K562 (cell line): ENCODE data around the gene TKT. TPM values are rescaled to one million over a fixed set of nuclear protein-coding genes. Genes with fewer than 3 reads are reported as not detected.

Experiments
- ARHGAP35 ChIP-seq: fragments of 450-650 bp; IDR thresholded peaks from 2 replicates; pipeline ENCODE4 v1.6.1; 2018; ENCODE audit not compliant: partially characterized antibody
- HDGF ChIP-seq: fragments of 450-650 bp; IDR thresholded peaks from 2 replicates; pipeline ENCODE4 v1.6.1; 2016
- MAX ChIP-seq: sonication (generic); formaldehyde crosslinking; IDR thresholded peaks from 2 replicates; pipeline ENCODE4 v1.9.0; 2022; ENCODE audit warnings: mild to moderate bottlenecking, missing genetic modification reagents
- MAZ ChIP-seq, 2 experiments: fragments of 450-650 bp in 1 of 2; sonication (generic) in 1 of 2; formaldehyde crosslinking; IDR thresholded peaks in 1 of 2; conservative IDR thresholded peaks in 1 of 2; 2 replicates each; pipeline versions ENCODE4 v1.4.0 to v1.5.0; 2020; ENCODE audit warnings: mild to moderate bottlenecking in 1 of 2, missing genetic modification reagents in 1 of 2
- NCOA4 ChIP-seq: fragments of 450-650 bp; IDR thresholded peaks from 2 replicates; pipeline ENCODE4 v1.6.1; 2018; ENCODE audit warnings: mild to moderate bottlenecking; ENCODE audit not compliant: partially characterized antibody
- NKRF ChIP-seq: fragments of 450-650 bp; IDR thresholded peaks from 2 replicates; pipeline ENCODE4 v1.6.1; 2016; ENCODE audit warnings: borderline replicate concordance
- PHF8 ChIP-seq: fragments of 200-600 bp; sonication (generic); IDR thresholded peaks from 2 replicates; pipeline ENCODE4 v1.6.1; 2012; ENCODE audit warnings: mixed run types, mild to moderate bottlenecking, inconsistent platforms, low read length, moderate library complexity, borderline replicate concordance
- TAF9B ChIP-seq: fragments of 450-650 bp; IDR thresholded peaks from 2 replicates; pipeline ENCODE4 v1.6.1; 2018; ENCODE audit warnings: mild to moderate bottlenecking; ENCODE audit not compliant: partially characterized antibody
- TFAP4 ChIP-seq: sonication (generic); formaldehyde crosslinking; IDR thresholded peaks from 2 replicates; pipeline ENCODE4 v1.8.0; 2022; ENCODE audit warnings: missing genetic modification reagents, mild to moderate bottlenecking, moderate library complexity, borderline replicate concordance
- ZNF12 ChIP-seq: sonication (generic); formaldehyde crosslinking; IDR thresholded peaks from 2 replicates; pipeline ENCODE4 v1.4.0; 2020; ENCODE audit warnings: mild to moderate bottlenecking, missing genetic modification reagents
- polyA plus RNA-seq, 8 experiments: library from polyadenylated mRNA; depleted of rRNA in 4 of 8; stranded (reverse) in 5 of 8; unstranded in 3 of 8; fragments of >200 nt; fragmentation: Nextera tagmentation in 2 of 8; fragmentation: Illumina TruSeq in 1 of 8; extraction: Ambion mirVana in 2 of 8; extraction: Trizol in 1 of 8; gene quantifications; 2 replicates each; pipeline versions ENCODE4 v1.2.1 to v1.2.3, GENCODE V29; 2011 to 2014; ENCODE audit warnings: inconsistent platforms in 1 of 8, missing spikeins in 1 of 8
- total RNA-seq, 7 experiments: library from RNA; depleted of rRNA in 6 of 7; stranded (reverse); fragments of >200 nt in 6 of 7; fragmentation: Illumina TruSeq in 2 of 7; extraction: Trizol in 2 of 7; gene quantifications; 2 replicates each; pipeline versions ENCODE4 v1.2.1 to v1.2.3, GENCODE V29; 2011 to 2021; ENCODE audit warnings: low replicate concordance in 1 of 7
- TF ChIP-seq, protein P1 (sequence below): sonication (generic); formaldehyde crosslinking; IDR thresholded peaks from 2 replicates; pipeline ENCODE4 v1.8.0; 2023; ENCODE audit warnings: mild to moderate bottlenecking, missing genetic modification reagents
- TF ChIP-seq, protein P2 (sequence below), 2 experiments: fragments of 450-650 bp in 1 of 2; sonication (generic) in 1 of 2; formaldehyde crosslinking in 1 of 2; IDR thresholded peaks in 1 of 2; conservative IDR thresholded peaks in 1 of 2; 2 replicates each; pipeline versions ENCODE4 v1.6.1 to v1.8.1; 2016 to 2023; ENCODE audit warnings: mild to moderate bottlenecking in 2 of 2, moderate library complexity in 2 of 2, inconsistent platforms in 1 of 2, missing genetic modification reagents in 1 of 2

Gene TKT
- total and polyA plus RNA-seq, 9 of the 15 experiments (the other 6 are each of a cell fraction or from before 2014, with no cell fraction given), result 58.1 to 401 (median 187) TPM

- peak; percentile 96 for TF ChIP-seq TFAP4 (CRISPR knock-in tag)
- TF ChIP-seq, protein P1, sequence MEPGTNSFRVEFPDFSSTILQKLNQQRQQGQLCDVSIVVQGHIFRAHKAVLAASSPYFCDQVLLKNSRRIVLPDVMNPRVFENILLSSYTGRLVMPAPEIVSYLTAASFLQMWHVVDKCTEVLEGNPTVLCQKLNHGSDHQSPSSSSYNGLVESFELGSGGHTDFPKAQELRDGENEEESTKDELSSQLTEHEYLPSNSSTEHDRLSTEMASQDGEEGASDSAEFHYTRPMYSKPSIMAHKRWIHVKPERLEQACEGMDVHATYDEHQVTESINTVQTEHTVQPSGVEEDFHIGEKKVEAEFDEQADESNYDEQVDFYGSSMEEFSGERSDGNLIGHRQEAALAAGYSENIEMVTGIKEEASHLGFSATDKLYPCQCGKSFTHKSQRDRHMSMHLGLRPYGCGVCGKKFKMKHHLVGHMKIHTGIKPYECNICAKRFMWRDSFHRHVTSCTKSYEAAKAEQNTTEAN (CRISPR knock-in tag), result no peak
- no peak for TF ChIP-seq ZNF12 (CRISPR knock-in tag)
- TF ChIP-seq MAX (CRISPR knock-in tag), result peak; percentile 97
- TF ChIP-seq, protein P2, sequence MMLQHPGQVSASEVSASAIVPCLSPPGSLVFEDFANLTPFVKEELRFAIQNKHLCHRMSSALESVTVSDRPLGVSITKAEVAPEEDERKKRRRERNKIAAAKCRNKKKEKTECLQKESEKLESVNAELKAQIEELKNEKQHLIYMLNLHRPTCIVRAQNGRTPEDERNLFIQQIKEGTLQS (IDR thresholded peaks at IDR 0.05), result no peak
- TF ChIP-seq, protein P2 (CRISPR knock-in tag; conservative IDR thresholded peaks at IDR 0.05), result no peak
- no peak for TF ChIP-seq TAF9B
- peak; percentile 49 to 55; a peak in 2 of 4 replicates for TF ChIP-seq MAZ (CRISPR knock-in tag; conservative IDR thresholded peaks at IDR 0.05 in 1 of 2, IDR thresholded peaks at IDR 0.05 in 1 of 2)
- no peak for TF ChIP-seq ARHGAP35
- no peak for TF ChIP-seq HDGF
- no peak for TF ChIP-seq NKRF
- no peak for TF ChIP-seq NCOA4
- no peak for TF ChIP-seq PHF8
Measured at GRCh38 chr3:53195602-53196574, 59.9 kb downstream of the TKT start (continued).
